ENCODE data around the gene PSME3. TPM values are rescaled to one million over a fixed set of nuclear protein-coding genes. Genes with fewer than 3 reads are reported as not detected.
"Not testable (repeated sequence)": the region's sequence is repeated elsewhere in the genome, so short reads cannot be mapped to it uniquely, and the experiment has no call there.

The PSME3 gene
- total and polyA plus RNA-seq, 11 donors: 47.4 to 157 (median 67.7) TPM

GRCh38 chr17:42880776-42881310 is 47.6 kb downstream of the PSME3 start:
- DNase-seq (no peak), ATAC-seq (no peak)
- WGBS, 4 donors: 79 to 88% (median 84%) methylated on average over 5 of the region's 5 CpGs
- H3K4me3 ChIP-seq: no peak overlapping the region
- peaks cover 0 to 4% (median 0%) of the 10 kb centered on the region in 9 donors for H3K27me3 ChIP-seq
- peaks cover 0 to 6% (median 0%) of the 10 kb centered on the region in 12 donors for H3K4me1 ChIP-seq
- no peaks in the 10 kb centered on the region for H3K36me3 ChIP-seq
- no peaks in the 10 kb centered on the region for H3K9me3 ChIP-seq
- intact Hi-C loops (cut with DNase I): loop anchor here in 1 of 10 donors (5.0 kb wide), 1 partner anchor 51 kb away; no protein-coding TSS in a partner anchor
- no peak overlapping the region for H3K27ac ChIP-seq
- TF ChIP-seq POLR2A (IDR thresholded peaks at IDR 0.05): no peak
- no peak for TF ChIP-seq CTCF (IDR thresholded peaks at IDR 0.05)

- 93 to 95% (median 93%) methylated on average over 6 of the region's 6 CpGs for WGBS, 4 donors
- not testable (repeated sequence) for H3K9me3 ChIP-seq, DNase-seq, H3K27me3 ChIP-seq, H3K4me3 ChIP-seq, ATAC-seq, H3K36me3 ChIP-seq, H3K27ac ChIP-seq
- intact Hi-C loops (cut with DNase I): loop anchor here in 1 of 10 donors (5.0 kb wide), 1 partner anchor 51 kb away; no protein-coding TSS in a partner anchor
- H3K4me1 ChIP-seq: peaks cover 0 to 14% (median 1%) of the 10 kb centered on the region in 12 donors
Observed at GRCh38 chr17:42881706-42882105, 48.5 kb downstream of the PSME3 start.

- no peaks in the 10 kb centered on the region for H3K9me3 ChIP-seq
- no peak for ATAC-seq
- no peak overlapping the region for H3K27ac ChIP-seq
- DNase-seq: no peak
- intact Hi-C loops (cut with DNase I): loop anchor here in 1 of 10 donors (5.0 kb wide), 1 partner anchor 50 kb away; no protein-coding TSS in a partner anchor
- no peak overlapping the region for H3K4me3 ChIP-seq
- TF ChIP-seq CTCF (IDR thresholded peaks at IDR 0.05): no peak
- no peak for TF ChIP-seq POLR2A (IDR thresholded peaks at IDR 0.05)
- peaks cover 0 to 4% (median 0%) of the 10 kb centered on the region in 9 donors for H3K27me3 ChIP-seq
- peaks cover 0 to 19% (median 4%) of the 10 kb centered on the region in 12 donors for H3K4me1 ChIP-seq
- H3K36me3 ChIP-seq: no peaks in the 10 kb centered on the region
- 87 to 94% (median 91%) methylated on average over 8 of the region's 8 CpGs for WGBS, 4 donors
Observed at GRCh38 chr17:42882166-42882565, 49.0 kb downstream of the PSME3 start.

- H3K9me3 ChIP-seq: no peaks in the 10 kb centered on the region
- H3K36me3 ChIP-seq: no peaks in the 10 kb centered on the region
- ATAC-seq: no peak
- H3K4me1 ChIP-seq: peaks cover 0 to 30% (median 4%) of the 10 kb centered on the region in 12 donors
- no peak overlapping the region for H3K4me3 ChIP-seq
- intact Hi-C loops (cut with DNase I): loop anchor here in 1 of 10 donors (5.0 kb wide), 1 partner anchor 48 kb away; no protein-coding TSS in a partner anchor
- WGBS, 4 donors: 86 to 92% (median 88%) methylated on average over 7 of the region's 7 CpGs
- DNase-seq: no peak
- H3K27me3 ChIP-seq: peaks cover 0 to 3% (median 0%) of the 10 kb centered on the region in 9 donors
- TF ChIP-seq POLR2A (IDR thresholded peaks at IDR 0.05): no peak
- TF ChIP-seq CTCF (IDR thresholded peaks at IDR 0.05): no peak
- H3K27ac ChIP-seq: no peak overlapping the region
Observed at GRCh38 chr17:42883802-42884558, 50.8 kb downstream of the PSME3 start.

- H3K36me3 ChIP-seq, H3K9me3 ChIP-seq, H3K4me3 ChIP-seq, ATAC-seq, DNase-seq, H3K27me3 ChIP-seq: not testable (repeated sequence)
- peaks cover 0 to 30% (median 4%) of the 10 kb centered on the region in 12 donors for H3K4me1 ChIP-seq
- WGBS, 4 donors: 95 to 97% (median 96%) methylated on average over 3 of the region's 3 CpGs
- intact Hi-C loops (cut with DNase I): loop anchor here in 1 of 10 donors (5.0 kb wide), 1 partner anchor 41 kb away; no protein-coding TSS in a partner anchor
- peak overlapping the region in 2 of 12 donors; percentile 22 to 53 for H3K27ac ChIP-seq
Observed at GRCh38 chr17:42885806-42886205, 52.6 kb downstream of the PSME3 start.

Measured in heart left ventricle (tissue), 16 donors.